Measurements from ENCODE around the gene NAA16. TPM values are rescaled to one million over a fixed set of nuclear protein-coding genes. Genes with fewer than 3 reads are reported as not detected.

Gene NAA16
- total and polyA plus RNA-seq, 2 donors (not counting 1 experiment from before 2014, with no cell fraction given) = 14.3 to 33.5 TPM

- no peaks in the 10 kb centered on the region for H3K9me3 ChIP-seq (ENCODE audit: control extremely low read depth in 1 of 3, control insufficient read depth in 2 of 3, insufficient read depth in 1 of 3, low read length in 2 of 3)
- ATAC-seq (ENCODE audit: low read depth) (no peak), DNase-seq (no peak)
- no peaks in the 10 kb centered on the region for H3K79me2 ChIP-seq (ENCODE audit: control insufficient read depth, insufficient read depth, low read length)
- no peaks in the 10 kb centered on the region for H4K20me1 ChIP-seq (ENCODE audit: control insufficient read depth, insufficient read depth, low read length, poor library complexity, severe bottlenecking)
- H3K4me3 ChIP-seq (ENCODE audit: control extremely low read depth in 1 of 5, extremely low read depth in 1 of 5, insufficient read depth in 1 of 5, low read depth in 2 of 5, low read length in 4 of 5) = no peak overlapping the region
- no peaks in the 10 kb centered on the region for H3K36me3 ChIP-seq (replicated peaks in 1 of 2; ENCODE audit: control extremely low read depth in 1 of 2, control insufficient read depth in 1 of 2, extremely low read depth in 1 of 2, insufficient read depth in 2 of 2, low read length in 1 of 2)
- no peaks in the 10 kb centered on the region for H3K4me1 ChIP-seq (ENCODE audit: control insufficient read depth in 2 of 2, insufficient read depth in 2 of 2, low read length in 2 of 2)
- Mint-ChIP-seq H3K27me3 (peaks cover 23% of the 10 kb centered on the region), H3K27ac (no peak overlapping the region), H3K9me3 (ENCODE audit: insufficient read depth) (no peaks in the 10 kb centered on the region), H3K4me3 (no peak overlapping the region), H3K4me1 (no peaks in the 10 kb centered on the region)
- TF ChIP-seq EZH2 (IDR thresholded peaks at IDR 0.05; ENCODE audit: borderline replicate concordance, insufficient read depth, low read depth, low read length, poor library complexity, severe bottlenecking) (no peak), CTCF (IDR thresholded peaks at IDR 0.05) (no peak)
- H3K4me2 ChIP-seq (replicated peaks; ENCODE audit: low read depth, low read length, poor library complexity, severe bottlenecking) = no peak overlapping the region
- intact Hi-C loops (cut with micrococcal nuclease) = no loop called here
- 100% methylated on average over 1 of the region's 2 CpGs for WGBS (ENCODE audit: insufficient coverage)
- no peaks in the 10 kb centered on the region for H3K27me3 ChIP-seq (replicated peaks in 1 of 4; ENCODE audit: control extremely low read depth in 1 of 4, control insufficient read depth in 3 of 4, insufficient read depth in 4 of 4, low read length in 3 of 4)
- ChIA-PET CTCF (interaction anchor here (0.7 to 4.1 kb wide), 2 partner anchors 243 kb away, joined by 3 to 27 read pairs; no protein-coding TSS in a partner anchor), POLR2A (no interaction called here)
- H3K27ac ChIP-seq (ENCODE audit: low read length in 2 of 2) = no peak overlapping the region
- H2AFZ ChIP-seq (ENCODE audit: insufficient read depth, low read depth, low read length, poor library complexity, severe bottlenecking) = no peak overlapping the region
- no peak overlapping the region for H3K9ac ChIP-seq (ENCODE audit: low read length)
These were observed 98.5 kb downstream of the NAA16 start for GRCh38 chr13:41409611-41410010.

DNA sequence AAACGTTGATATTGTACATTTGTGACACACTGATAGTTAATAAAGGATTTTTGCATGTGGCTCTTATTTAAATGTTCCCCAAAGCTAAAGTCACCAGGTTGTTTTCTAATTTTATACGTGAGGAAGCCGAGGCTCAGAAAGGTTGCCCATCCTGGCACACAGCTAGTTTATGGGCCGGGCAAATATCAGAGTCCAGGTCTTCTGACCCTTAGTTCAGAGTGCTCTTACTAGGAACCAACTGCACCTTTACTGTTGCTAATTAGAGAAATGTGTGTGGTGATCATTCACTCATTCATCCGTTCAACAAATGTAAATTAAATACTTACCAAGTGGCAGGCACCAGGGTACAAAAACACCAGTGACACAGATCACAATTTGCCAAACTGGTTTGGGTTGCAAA, 100.0 kb downstream of the NAA16 start:
- H3K9ac ChIP-seq (ENCODE audit: low read length) = no peak overlapping the region
- Mint-ChIP-seq H3K4me3 (no peak overlapping the region), H3K27me3 (peaks cover 23% of the 10 kb centered on the region), H3K4me1 (no peaks in the 10 kb centered on the region), H3K27ac (no peak overlapping the region), H3K9me3 (ENCODE audit: insufficient read depth) (no peaks in the 10 kb centered on the region)
- H2AFZ ChIP-seq (ENCODE audit: insufficient read depth, low read depth, low read length, poor library complexity, severe bottlenecking) = no peak overlapping the region
- H3K36me3 ChIP-seq (replicated peaks in 1 of 2; ENCODE audit: control extremely low read depth in 1 of 2, control insufficient read depth in 1 of 2, extremely low read depth in 1 of 2, insufficient read depth in 2 of 2, low read length in 1 of 2) = no peaks in the 10 kb centered on the region
- ATAC-seq (ENCODE audit: low read depth) = no peak
- no peak for DNase-seq
- ChIA-PET CTCF (interaction anchor here (1.3 to 4.1 kb wide), 4 partner anchors 242 to 706 kb away, joined by 4 to 27 read pairs (median 8); no protein-coding TSS in a partner anchor), POLR2A (no interaction called here)
- no peaks in the 10 kb centered on the region for H4K20me1 ChIP-seq (ENCODE audit: control insufficient read depth, insufficient read depth, low read length, poor library complexity, severe bottlenecking)
- no peaks in the 10 kb centered on the region for H3K4me1 ChIP-seq (ENCODE audit: control insufficient read depth in 2 of 2, insufficient read depth in 2 of 2, low read length in 2 of 2)
- intact Hi-C loops (cut with micrococcal nuclease) = loop anchor here (1.0 kb wide), 1 partner anchor 241 kb away; no protein-coding TSS in a partner anchor
- H3K79me2 ChIP-seq (ENCODE audit: control insufficient read depth, insufficient read depth, low read length) = no peaks in the 10 kb centered on the region
- no peak for TF ChIP-seq CTCF (IDR thresholded peaks at IDR 0.05)
- no peak for TF ChIP-seq EZH2 (IDR thresholded peaks at IDR 0.05; ENCODE audit: borderline replicate concordance, insufficient read depth, low read depth, low read length, poor library complexity, severe bottlenecking)
- 97% methylated on average over 3 of the region's 5 CpGs for WGBS (ENCODE audit: insufficient coverage)
- no peaks in the 10 kb centered on the region for H3K27me3 ChIP-seq (replicated peaks in 1 of 4; ENCODE audit: control extremely low read depth in 1 of 4, control insufficient read depth in 3 of 4, insufficient read depth in 4 of 4, low read length in 3 of 4)
- no peaks in the 10 kb centered on the region for H3K9me3 ChIP-seq (ENCODE audit: control extremely low read depth in 1 of 3, control insufficient read depth in 2 of 3, insufficient read depth in 1 of 3, low read length in 2 of 3)
- no peak overlapping the region for H3K27ac ChIP-seq (ENCODE audit: low read length in 2 of 2)
- no peak overlapping the region for H3K4me2 ChIP-seq (replicated peaks; ENCODE audit: low read depth, low read length, poor library complexity, severe bottlenecking)
- H3K4me3 ChIP-seq (ENCODE audit: control extremely low read depth in 1 of 5, extremely low read depth in 1 of 5, insufficient read depth in 1 of 5, low read depth in 2 of 5, low read length in 4 of 5) = no peak overlapping the region
